GM21447 (cell line): ENCODE results near the gene ZNF620.
"Not testable (repeated sequence)": the region's sequence is repeated elsewhere in the genome, so short reads cannot be mapped to it uniquely, and the experiment has no call there.

Experiments used
- ATAC-seq: cut with Tn5 transposase; IDR thresholded peaks from one replicate; pipeline ENCODE4 v1.9.1; 2021; ENCODE audit not compliant: unreplicated experiment

ZNF620 gene

GRCh38 chr3:40499952-40500351, 5.9 kb upstream of the ZNF620 start:
- ATAC-seq: no peak

DNA sequence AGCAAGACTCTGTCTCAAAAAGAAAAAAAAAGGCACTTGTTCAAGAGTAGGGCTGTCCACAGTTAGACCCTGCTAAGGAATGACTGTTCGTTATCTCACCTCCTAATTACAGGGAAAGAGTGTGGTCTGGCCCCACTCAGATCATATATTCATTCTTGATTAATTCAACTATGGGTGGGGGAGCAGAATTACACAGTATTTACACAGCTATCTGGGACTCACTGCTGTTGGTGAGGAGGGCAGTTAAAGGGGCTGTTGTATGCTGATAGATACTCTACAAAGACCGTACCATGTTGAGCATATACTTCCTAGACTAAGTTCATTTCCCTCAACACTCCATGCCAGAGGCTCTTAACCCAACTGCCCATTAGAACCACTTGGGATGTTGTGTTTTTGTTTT, 3.8 kb upstream of the ZNF620 start:
- ATAC-seq: no peak

- no peak for ATAC-seq
Observed at GRCh38 chr3:40504636-40505430, 1.0 kb upstream of the ZNF620 start.

- ATAC-seq: no peak
Observed at GRCh38 chr3:40511031-40511718, 5.3 kb downstream of the ZNF620 start.

DNA sequence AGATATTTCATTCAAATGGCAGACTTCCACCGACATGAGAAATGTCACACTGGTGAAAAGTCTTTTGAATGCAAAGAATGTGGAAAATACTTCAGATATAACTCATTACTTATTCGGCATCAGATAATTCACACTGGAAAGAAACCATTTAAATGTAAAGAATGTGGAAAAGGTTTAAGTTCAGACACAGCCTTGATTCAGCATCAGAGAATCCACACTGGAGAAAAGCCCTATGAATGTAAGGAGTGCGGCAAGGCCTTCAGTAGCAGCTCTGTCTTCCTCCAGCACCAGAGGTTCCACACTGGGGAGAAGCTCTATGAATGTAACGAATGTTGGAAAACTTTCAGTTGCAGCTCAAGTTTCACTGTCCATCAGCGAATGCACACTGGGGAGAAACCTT, 10.4 kb downstream of the ZNF620 start:
- ATAC-seq: no peak

GRCh38 chr3:40518067-40518466, 12.2 kb downstream of the ZNF620 start:
- no peak for ATAC-seq

DNA sequence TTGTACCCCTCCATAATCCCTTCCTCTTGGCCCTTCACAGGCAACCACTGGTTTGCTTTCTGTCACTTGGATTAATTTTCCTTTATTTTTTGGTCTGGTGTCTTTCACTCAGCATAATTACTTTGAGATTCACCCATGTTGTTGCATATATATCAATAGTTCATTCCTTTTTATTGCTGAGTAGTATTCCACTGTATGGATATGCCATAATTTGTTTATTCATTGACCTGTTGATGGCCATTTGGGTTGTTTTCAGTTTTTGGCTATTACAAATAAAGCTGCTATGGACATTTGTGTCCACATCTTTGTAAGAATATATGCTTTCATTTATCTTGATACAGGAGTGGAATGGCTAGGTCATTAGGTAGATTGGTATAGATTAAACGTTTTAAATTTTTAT, 13.0 kb downstream of the ZNF620 start:
- ATAC-seq: no peak

DNA sequence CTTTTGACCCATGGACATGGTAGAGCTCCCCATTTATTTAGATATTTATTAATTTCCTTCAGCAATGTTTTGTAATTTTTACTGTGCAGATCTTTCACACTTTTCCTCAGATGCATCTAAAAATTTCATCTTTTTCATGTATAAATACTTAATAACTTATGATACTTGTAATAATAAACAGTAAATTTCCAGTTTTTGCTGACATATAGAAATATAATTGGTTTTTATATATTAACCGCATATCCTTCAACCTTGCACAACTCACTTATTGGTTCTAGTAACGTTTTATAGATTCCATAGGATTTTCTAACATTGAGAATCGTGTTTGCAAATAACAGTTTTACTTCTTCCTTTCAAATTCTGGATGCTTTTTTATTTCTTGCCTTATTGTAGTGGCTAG, 15.4 kb downstream of the ZNF620 start:
- no peak for ATAC-seq

GRCh38 chr3:40523781-40524180, 17.9 kb downstream of the ZNF620 start:
- no peak for ATAC-seq

- ATAC-seq: peak; percentile 20
Observed at GRCh38 chr3:40524222-40524567, 18.4 kb downstream of the ZNF620 start.

- ATAC-seq: peak; percentile 94
Observed at GRCh38 chr3:40524568-40525285, 18.9 kb downstream of the ZNF620 start, which contains the start of gene ZNF621. TSS of gene ZNF621 (plus strand) at chr3:40524960. CDS start at chr3:40525841, 881 bp downstream.

- no peak for ATAC-seq
Observed at GRCh38 chr3:40528426-40528825, 22.6 kb downstream of the ZNF620 start.

DNA sequence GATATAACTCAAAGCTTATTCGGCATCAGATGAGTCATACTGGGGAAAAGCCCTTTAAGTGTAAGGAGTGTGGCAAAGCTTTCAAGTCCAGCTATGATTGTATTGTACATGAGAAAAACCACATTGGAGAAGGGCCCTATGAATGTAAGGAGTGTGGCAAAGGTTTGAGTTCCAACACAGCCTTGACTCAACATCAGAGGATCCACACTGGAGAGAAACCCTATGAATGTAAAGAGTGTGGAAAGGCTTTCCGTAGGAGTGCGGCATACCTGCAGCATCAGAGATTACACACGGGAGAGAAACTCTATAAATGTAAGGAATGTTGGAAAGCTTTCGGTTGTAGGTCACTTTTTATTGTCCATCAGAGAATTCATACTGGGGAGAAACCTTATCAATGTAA, 26.4 kb downstream of the ZNF620 start:
- no peak for ATAC-seq

DNA sequence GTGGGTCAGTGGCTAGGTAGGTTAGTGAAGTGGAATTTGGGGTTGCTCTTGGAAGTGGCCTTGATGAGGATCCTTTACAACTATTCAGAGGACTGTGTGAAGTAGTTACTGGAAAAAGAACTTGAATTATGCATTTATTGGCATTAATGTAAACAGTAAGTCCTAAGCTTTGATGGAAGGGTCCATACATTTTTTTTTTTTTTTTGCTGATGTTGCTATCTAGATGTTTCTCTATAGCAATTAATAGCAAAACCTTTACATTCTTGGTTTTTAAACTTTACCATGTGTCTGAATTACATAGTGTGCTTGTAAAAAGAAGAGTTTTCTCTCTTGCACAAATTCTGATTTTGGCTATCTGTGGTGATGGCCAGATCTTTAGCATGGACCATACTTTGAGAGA, 28.4 kb downstream of the ZNF620 start:
- no peak for ATAC-seq

DNA sequence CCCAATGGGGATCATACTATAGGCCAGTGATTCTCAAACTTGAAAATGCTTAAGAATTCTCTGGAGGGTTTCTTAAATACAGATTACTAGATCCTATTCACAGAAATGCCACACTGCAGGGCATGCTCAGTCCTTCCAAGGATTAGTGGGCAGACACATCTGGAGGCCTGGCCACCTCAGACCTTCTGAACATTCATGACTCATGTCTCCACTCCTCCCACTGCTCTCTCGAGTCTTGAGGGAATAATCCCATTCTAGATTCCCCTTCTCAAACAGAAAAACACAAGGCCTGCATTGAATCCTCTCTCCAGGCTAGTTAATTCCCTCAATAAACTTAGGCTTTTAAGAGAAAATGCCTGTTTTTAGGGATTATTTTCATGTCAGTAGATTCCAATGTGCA, 41.0 kb downstream of the ZNF620 start:
- ATAC-seq: no peak

- ATAC-seq: no peak
Observed at GRCh38 chr3:40550167-40550566, 44.3 kb downstream of the ZNF620 start.

GRCh38 chr3:40557575-40558161, 51.8 kb downstream of the ZNF620 start:
- ATAC-seq: no peak

- not testable (repeated sequence) for ATAC-seq
Observed at GRCh38 chr3:40562482-40562881, 56.6 kb downstream of the ZNF620 start.

- ATAC-seq: not testable (repeated sequence)
Observed at GRCh38 chr3:40565629-40566028, 59.8 kb downstream of the ZNF620 start.

- ATAC-seq: no peak
Observed at GRCh38 chr3:40566694-40567093, 60.9 kb downstream of the ZNF620 start.
